Activated naive CD4-positive, alpha-beta T cell treated with anti-CD3 and anti-CD28 coated beads, Interleukin-2, amount 50 U/mL, for 16 hours (primary cell): Measurements from ENCODE around the gene ITGA7.

Source experiments
- DNase-seq: peaks from one replicate; pipeline ENCODE4 v3.0.0-alpha.2; 2020

ITGA7 gene, protein sequence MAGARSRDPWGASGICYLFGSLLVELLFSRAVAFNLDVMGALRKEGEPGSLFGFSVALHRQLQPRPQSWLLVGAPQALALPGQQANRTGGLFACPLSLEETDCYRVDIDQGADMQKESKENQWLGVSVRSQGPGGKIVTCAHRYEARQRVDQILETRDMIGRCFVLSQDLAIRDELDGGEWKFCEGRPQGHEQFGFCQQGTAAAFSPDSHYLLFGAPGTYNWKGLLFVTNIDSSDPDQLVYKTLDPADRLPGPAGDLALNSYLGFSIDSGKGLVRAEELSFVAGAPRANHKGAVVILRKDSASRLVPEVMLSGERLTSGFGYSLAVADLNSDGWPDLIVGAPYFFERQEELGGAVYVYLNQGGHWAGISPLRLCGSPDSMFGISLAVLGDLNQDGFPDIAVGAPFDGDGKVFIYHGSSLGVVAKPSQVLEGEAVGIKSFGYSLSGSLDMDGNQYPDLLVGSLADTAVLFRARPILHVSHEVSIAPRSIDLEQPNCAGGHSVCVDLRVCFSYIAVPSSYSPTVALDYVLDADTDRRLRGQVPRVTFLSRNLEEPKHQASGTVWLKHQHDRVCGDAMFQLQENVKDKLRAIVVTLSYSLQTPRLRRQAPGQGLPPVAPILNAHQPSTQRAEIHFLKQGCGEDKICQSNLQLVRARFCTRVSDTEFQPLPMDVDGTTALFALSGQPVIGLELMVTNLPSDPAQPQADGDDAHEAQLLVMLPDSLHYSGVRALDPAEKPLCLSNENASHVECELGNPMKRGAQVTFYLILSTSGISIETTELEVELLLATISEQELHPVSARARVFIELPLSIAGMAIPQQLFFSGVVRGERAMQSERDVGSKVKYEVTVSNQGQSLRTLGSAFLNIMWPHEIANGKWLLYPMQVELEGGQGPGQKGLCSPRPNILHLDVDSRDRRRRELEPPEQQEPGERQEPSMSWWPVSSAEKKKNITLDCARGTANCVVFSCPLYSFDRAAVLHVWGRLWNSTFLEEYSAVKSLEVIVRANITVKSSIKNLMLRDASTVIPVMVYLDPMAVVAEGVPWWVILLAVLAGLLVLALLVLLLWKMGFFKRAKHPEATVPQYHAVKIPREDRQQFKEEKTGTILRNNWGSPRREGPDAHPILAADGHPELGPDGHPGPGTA

DNA sequence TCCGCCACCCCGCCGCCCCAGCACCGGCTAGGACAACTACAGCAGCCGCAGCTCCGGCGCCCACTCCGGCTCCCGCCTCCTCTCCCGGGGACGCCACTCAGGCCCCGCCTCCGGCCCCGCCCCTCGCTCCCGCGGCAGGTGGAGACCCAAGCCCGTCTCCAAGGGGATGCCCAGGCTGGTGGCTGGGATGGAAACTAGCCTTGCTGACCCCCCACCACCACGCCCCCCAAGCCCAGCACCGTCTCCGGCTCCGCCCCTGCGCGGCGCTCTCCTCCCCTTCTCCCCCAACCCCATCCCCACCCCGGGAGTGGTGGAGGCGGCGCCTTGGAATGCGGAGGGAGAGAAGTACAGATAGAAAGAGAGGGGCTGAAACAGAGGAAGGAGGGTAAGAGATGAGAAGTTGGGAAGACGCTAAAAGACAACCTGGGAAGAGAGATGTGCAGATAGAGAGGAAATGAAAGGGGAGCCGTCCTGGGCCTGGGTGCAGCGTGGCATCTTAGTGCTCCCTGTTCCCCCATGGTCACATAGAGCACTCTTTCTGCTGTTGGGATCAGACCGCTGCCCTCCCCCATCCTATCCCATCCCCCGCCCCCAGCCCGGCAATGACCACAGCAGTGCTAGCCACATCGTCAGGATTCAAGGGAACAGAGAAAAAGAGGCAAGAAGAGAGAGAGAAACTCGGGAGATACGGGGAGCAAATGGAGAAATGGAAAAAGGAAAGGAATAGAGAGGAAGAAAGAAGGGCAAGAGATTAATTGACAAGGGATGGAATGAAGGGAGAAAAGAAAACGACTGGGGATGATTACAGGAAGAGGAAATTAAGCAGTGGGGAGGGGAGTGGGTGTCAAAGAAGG lies at the start of gene ITGA7:
Gene ITGA7 (minus strand): TSS at position 64 of the 854 bp plus-strand sequence. CDS start 222 bp downstream, outside the sequence.
- peak; percentile 68 for DNase-seq

DNA sequence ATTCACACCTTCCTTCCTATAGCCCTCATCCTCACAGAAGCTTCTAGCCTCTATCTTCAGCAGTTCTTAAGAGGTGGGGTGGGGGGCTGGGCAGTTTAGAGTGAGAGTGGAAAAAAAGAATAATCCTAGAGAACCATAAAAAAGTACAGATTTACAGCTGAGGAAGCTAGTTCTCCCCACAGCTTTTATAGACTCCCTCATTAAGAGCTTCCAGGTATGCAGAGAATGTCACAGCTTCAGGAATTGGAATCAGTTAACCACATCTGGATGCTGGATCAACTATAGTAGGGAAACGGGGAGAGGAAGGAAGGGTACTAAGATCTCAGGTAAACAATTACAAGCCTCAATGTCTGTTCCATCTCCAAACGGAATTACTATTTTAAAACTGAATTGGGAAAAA lies 47.5 kb upstream of the ITGA7 start:
- no peak for DNase-seq

- DNase-seq = no peak
Measured at GRCh38 chr12:55748230-55748993, 40.7 kb upstream of the ITGA7 start.

DNA sequence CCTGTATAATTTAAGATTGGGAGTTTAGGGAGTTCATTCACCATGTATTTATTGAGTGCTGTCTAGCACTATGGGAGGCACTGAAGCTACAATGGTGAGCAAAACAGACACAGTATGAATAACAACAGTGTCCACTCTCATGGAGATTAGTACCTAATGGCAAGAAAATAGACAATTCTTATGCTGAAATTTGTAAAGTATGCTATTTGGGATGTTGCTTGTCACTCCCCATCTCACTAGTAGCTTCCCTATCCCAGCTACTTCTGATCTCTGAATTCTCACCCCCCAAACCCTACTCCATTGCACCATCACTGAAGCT lies 39.2 kb upstream of the ITGA7 start:
- no peak for DNase-seq

DNA sequence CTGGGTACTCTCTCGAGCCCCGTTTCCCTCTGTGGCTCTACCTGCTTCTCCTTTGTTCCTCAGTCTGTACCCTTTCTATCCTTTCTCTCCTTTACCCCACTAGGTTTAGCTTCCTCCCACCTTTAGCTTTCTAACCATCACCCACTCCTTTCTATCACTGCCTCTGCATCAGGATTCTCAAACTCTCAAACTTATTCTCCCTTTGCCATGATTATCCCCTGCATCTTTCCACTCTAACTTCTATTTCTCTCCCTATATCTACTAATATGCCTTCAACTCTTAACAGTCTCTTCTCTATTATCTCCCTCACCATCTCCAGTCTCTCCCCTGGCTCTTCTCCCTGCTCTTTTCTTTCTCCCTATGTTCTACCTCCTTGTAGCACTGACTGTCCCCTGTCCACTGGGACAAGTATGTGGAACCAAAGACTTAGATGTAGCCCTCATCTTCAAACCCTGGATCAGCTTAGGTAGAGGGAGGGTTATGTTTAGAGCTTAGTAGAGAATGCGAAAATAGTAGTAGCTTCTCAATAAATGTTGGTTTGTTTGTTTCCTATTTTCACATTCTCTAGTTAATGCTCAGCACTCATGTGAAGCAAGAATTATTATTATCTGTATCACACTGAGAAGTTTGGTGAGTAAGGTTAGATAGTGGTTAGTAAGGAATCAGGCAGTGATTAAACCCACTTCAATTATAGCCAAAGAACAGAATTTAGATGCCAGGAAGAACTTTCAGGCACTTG lies 38.6 kb upstream of the ITGA7 start:
- DNase-seq = no peak

DNA sequence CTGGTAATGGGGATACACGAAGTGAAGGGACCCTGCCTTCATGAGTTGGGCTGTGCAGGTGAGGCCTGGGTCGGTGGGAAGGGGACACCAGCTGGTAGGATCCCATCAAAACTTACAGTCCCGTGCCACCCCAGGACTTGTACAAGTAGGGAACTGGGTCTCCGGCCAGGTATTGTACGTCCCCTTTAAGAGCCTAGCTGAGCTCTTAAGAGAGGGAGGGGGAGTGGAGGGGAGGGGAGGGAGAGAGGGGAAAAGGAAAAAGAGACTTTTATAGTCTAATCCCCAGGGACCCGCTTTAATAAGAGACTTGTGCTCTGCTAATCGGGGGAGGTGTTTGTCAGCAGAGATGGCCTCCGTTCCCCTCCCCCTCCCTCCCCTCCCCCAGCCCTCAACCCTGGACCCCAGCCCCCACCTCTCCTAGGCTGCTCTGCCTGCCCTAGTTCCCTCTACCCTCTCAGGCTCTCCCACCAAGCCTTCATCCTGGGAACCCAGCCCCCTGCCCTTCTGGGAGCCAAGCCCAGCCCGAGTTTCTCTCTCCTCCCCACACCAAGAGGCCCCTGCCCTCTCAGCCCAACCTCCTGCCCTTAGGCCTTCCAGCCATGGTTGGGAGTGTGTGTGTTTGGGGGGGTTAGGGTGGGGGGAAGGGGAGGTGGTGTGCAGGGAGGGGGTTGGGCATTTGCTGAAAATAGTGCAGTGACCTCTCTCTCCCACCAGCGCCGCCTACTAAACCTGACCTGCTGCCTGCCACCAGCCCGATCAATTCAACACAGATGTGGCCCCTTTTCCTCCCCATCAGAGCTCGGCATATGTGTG lies 37.9 kb upstream of the ITGA7 start:
- DNase-seq = no peak

DNA sequence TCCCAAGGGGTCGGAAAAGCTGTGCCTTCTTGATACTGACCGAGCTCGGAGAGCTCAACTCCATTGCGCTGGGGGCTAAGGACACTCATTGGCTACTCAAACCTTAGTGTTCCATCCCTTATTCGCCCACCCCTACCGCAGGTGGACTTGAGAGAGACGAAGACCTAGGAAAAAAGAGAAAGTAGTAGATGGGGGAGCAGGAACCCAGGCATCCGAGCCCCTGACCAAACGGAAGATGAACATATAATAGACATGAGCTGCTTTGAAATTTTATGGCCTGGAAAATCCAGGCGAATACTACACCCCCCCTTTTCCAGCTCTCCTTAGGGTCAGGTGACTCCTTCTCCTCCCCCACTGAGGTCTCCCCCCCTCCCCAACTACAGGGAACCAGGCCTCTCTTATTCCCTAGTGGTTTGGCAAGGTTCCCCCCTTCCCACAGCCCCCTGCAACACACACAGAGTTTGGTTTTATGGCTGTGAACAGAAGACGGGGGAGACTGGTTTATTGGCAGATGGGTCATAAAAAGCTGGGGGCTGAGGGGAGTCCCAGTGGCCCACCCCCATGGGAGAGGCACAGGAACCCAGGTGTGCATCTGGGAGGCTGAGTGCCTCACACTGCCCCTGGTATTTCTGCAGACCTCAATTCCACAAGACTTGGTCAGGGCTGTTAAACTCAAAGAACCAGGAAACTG lies 36.8 kb upstream of the ITGA7 start:
- no peak for DNase-seq

- peak; percentile 46 for DNase-seq
Measured at GRCh38 chr12:55743406-55744339, 36.0 kb upstream of the ITGA7 start.

GRCh38 chr12:55742719-55743405 lies 35.2 kb upstream of the ITGA7 start, which contains the start of gene GDF11:
Gene GDF11 (plus strand): TSS chr12:55743122. CDS start chr12:55743317, 195 bp downstream.
- DNase-seq = peak; percentile 76

GRCh38 chr12:55741931-55742680 lies 34.4 kb upstream of the ITGA7 start:
- DNase-seq = no peak

DNA sequence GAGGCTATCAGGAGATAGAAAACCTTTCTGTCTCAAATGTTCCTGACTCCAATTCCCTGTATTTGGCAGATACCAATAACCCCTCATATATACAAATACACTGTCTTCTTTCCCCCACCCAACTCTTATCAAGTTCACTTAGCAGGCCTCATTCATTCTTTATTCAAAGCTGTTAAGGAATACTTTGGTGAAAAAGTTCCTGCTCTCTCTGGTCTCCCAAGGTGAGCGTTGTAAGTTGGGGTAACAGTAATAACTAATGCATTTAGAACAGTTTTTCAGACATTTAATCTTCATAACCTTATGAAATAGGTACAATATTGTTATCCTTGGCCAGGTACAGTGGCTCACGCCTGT lies 31.3 kb upstream of the ITGA7 start:
- DNase-seq = no peak

GRCh38 chr12:55738123-55739024 lies 30.7 kb upstream of the ITGA7 start:
- peak; percentile 77 for DNase-seq

DNA sequence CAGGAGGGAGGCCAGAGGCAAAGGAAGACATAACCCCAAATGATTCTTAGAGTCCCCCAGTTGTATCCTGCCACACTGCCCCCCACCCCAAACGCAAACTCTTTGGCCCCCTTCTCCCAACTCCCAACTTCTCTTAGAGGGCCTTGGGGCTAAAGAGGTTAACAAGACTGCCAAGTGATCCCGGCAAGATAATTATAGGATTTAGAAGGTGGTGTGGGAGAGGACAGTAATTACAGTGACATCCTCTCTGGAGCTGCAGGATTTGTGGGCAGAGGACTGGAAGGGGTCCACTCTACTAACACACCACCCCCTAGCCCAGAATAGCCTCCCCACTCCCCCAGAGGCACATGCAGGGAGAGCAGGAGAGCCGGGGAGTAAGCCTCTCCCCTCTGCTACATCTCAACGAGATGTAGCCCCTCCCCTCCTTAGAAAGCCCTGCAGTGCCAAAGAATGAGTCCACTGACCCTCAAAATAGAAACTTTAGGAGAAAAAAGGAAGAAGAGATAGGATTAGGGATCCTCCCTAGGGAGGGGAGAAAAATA lies 29.9 kb upstream of the ITGA7 start:
- DNase-seq = no peak

DNA sequence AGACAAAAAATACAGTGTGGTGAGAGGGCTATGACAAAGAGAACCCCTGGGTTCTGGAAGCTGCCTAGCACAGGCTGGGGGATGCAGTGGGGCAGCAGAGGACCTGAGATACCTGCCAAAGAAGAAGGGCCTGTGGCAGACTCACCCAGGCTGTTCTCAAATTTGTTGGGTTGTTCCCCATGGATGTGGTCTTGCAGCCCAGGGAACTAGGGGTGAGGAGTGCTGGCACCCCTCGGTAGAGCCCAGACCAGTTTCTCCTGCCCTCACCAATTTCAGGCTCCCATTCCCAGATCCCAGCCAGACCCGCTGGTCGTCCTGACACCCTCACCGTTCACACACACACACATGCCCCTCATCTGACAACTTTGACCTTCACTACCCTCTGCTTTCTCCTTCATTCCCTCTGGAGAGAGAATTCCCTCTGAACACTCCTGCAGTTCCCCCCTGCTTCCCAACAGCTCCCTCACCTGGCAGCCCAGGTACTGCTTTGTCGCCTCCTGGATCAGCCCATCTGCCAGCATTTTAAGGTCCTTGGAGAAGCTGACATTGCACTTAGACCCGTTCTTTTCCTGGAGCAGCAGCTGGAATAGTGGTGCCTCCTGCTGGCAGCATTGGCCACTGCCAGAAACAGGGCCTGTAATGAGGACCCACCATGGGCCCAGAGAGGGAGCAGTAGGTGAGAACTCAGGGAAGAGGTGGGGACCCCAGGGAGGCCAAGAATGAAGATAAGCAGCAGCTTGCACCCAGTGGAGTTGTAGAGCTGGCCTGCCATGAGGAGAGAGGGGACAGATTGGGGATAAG lies 29.3 kb upstream of the ITGA7 start:
- DNase-seq = peak; percentile 63

GRCh38 chr12:55736076-55736475 lies 28.4 kb upstream of the ITGA7 start:
- DNase-seq = no peak
